ENCODE results near the gene PSG4. TPM values are rescaled to one million over a fixed set of nuclear protein-coding genes. Genes with fewer than 3 reads are reported as not detected.
"Not testable (repeated sequence)": the region's sequence is repeated elsewhere in the genome, so short reads cannot be mapped to it uniquely, and the experiment has no call there.

Gene PSG4
- not detected in 2 replicates for total RNA-seq

GRCh38 chr19:43205471-43206105 lies at the start of gene PSG4:
TSS of gene PSG4 (minus strand) at chr19:43205638. CDS start at chr19:43205536, 102 bp downstream.
- H3K4me3 Mint-ChIP-seq (ENCODE audit: low read depth); intact Hi-C loops (cut with micrococcal nuclease); H3K27me3 Mint-ChIP-seq (ENCODE audit: low read depth); DNase-seq (ENCODE audit: low spot score); H3K27ac Mint-ChIP-seq; H3K4me1 Mint-ChIP-seq (ENCODE audit: low read depth); H3K9me3 Mint-ChIP-seq; H3K36me3 Mint-ChIP-seq (ENCODE audit: low read depth): not testable (repeated sequence)

DNA sequence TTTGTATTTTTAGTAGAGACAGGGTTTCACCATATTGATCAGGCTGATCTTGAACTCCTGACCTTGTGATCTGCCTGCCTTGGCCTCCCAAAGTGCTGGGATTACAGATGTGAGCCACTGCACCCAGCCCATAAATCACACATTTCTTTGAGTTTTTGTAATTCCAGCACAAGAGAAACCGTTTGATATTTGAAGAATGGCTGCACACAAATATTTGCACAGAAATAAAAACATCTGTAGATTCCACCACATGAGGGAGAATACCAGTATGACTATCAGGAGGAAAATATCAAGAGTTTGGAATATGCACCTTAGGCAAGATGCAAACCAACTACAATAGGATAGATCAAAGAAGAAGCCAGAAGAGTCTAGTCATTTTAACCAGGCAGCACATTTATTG lies 46.0 kb upstream of the PSG4 start:
- H3K27me3 Mint-ChIP-seq (ENCODE audit: low read depth); intact Hi-C loops (cut with micrococcal nuclease); H3K27ac Mint-ChIP-seq; H3K4me1 Mint-ChIP-seq (ENCODE audit: low read depth); H3K4me3 Mint-ChIP-seq (ENCODE audit: low read depth); DNase-seq (ENCODE audit: low spot score); H3K36me3 Mint-ChIP-seq (ENCODE audit: low read depth): not testable (repeated sequence)
- H3K9me3 Mint-ChIP-seq = peaks cover 26% of the 10 kb centered on the region

DNA sequence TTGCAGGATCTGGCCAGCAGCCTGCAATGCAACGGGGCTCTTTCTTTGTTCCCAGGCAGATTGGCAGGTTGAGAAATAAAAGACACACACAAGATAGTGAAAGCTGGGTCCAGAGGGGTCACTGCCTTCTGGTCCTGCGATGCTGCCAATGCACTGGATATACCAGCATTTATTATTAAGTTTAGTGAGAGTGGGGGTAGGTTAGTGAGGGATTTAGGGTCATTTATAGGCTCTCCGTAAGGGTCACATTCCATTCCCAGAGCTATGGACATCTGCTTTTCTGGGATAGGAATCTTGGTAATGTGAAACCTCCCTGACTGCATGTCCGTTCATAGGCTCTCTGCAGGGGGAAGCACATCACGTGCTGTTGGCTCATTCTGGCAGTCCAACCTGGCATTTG lies 44.9 kb upstream of the PSG4 start:
- H3K36me3 Mint-ChIP-seq (ENCODE audit: low read depth); H3K27ac Mint-ChIP-seq; DNase-seq (ENCODE audit: low spot score); intact Hi-C loops (cut with micrococcal nuclease); H3K4me3 Mint-ChIP-seq (ENCODE audit: low read depth); H3K27me3 Mint-ChIP-seq (ENCODE audit: low read depth); H3K4me1 Mint-ChIP-seq (ENCODE audit: low read depth): not testable (repeated sequence)
- H3K9me3 Mint-ChIP-seq = peaks cover 26% of the 10 kb centered on the region

- H3K27ac Mint-ChIP-seq; H3K4me3 Mint-ChIP-seq (ENCODE audit: low read depth); H3K4me1 Mint-ChIP-seq (ENCODE audit: low read depth); H3K36me3 Mint-ChIP-seq (ENCODE audit: low read depth); DNase-seq (ENCODE audit: low spot score); intact Hi-C loops (cut with micrococcal nuclease); H3K27me3 Mint-ChIP-seq (ENCODE audit: low read depth): not testable (repeated sequence)
- H3K9me3 Mint-ChIP-seq = peaks cover 26% of the 10 kb centered on the region
Measured at GRCh38 chr19:43248635-43249002, 43.2 kb upstream of the PSG4 start.

- H3K4me1 Mint-ChIP-seq (ENCODE audit: low read depth); DNase-seq (ENCODE audit: low spot score); H3K27ac Mint-ChIP-seq; H3K4me3 Mint-ChIP-seq (ENCODE audit: low read depth); H3K36me3 Mint-ChIP-seq (ENCODE audit: low read depth); H3K27me3 Mint-ChIP-seq (ENCODE audit: low read depth); intact Hi-C loops (cut with micrococcal nuclease): not testable (repeated sequence)
- H3K9me3 Mint-ChIP-seq = peaks cover 26% of the 10 kb centered on the region
Measured at GRCh38 chr19:43247243-43247880, 41.9 kb upstream of the PSG4 start.

GRCh38 chr19:43245848-43246247 lies 40.4 kb upstream of the PSG4 start:
- intact Hi-C loops (cut with micrococcal nuclease); H3K36me3 Mint-ChIP-seq (ENCODE audit: low read depth): not testable (repeated sequence)

DNA sequence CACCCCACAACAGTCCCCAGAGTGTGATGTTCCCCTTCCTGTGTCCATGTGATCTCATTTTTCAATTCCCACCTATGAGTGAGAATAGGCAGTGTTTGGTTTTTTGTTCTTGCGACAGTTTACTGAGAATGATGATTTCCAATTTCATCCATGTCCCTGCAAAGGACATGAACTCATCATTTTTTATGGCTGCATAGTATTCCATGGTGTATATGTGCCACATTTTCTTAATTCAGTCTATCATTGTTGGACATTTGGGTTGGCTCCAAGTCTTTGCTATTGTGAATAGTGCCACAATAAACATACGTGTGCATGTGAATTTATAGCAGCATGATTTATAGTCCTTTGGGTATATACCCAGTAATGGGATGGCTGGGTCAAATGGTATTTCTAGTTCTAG lies 36.8 kb upstream of the PSG4 start:
- H3K36me3 Mint-ChIP-seq (ENCODE audit: low read depth); H3K4me3 Mint-ChIP-seq (ENCODE audit: low read depth); H3K27me3 Mint-ChIP-seq (ENCODE audit: low read depth); DNase-seq (ENCODE audit: low spot score); H3K4me1 Mint-ChIP-seq (ENCODE audit: low read depth); H3K27ac Mint-ChIP-seq; intact Hi-C loops (cut with micrococcal nuclease): not testable (repeated sequence)
- H3K9me3 Mint-ChIP-seq = peaks cover 23% of the 10 kb centered on the region

More at GRCh38 chr19:43245848-43246247, 40.4 kb upstream of the PSG4 start:
- H3K27ac Mint-ChIP-seq; H3K4me3 Mint-ChIP-seq (ENCODE audit: low read depth); H3K27me3 Mint-ChIP-seq (ENCODE audit: low read depth); H3K4me1 Mint-ChIP-seq (ENCODE audit: low read depth); DNase-seq (ENCODE audit: low spot score): not testable (repeated sequence)
- H3K9me3 Mint-ChIP-seq = peaks cover 28% of the 10 kb centered on the region

DNA sequence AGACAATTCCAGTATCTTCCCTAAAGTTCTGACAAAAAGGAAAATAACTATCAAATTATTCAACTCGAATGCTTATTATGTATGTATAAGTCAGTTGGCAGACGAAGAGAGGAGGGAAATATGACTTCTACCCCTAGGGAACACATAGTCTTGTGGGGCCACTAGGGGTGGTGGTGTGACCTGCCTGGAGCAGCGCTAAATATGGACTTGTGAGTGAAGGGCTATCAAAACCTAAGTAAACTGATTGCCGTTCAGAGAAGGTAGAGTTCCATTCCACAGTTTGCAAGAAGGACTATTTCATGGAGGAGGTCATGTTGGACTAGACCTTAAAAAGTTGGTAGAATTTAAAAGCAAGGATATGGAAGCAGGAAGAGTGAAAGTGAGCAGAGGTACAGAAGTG lies 32.8 kb upstream of the PSG4 start:
- DNase-seq (ENCODE audit: low spot score); H3K27me3 Mint-ChIP-seq (ENCODE audit: low read depth); intact Hi-C loops (cut with micrococcal nuclease); H3K27ac Mint-ChIP-seq; H3K4me3 Mint-ChIP-seq (ENCODE audit: low read depth); H3K36me3 Mint-ChIP-seq (ENCODE audit: low read depth); H3K4me1 Mint-ChIP-seq (ENCODE audit: low read depth): not testable (repeated sequence)
- peaks cover 23% of the 10 kb centered on the region for H3K9me3 Mint-ChIP-seq

DNA sequence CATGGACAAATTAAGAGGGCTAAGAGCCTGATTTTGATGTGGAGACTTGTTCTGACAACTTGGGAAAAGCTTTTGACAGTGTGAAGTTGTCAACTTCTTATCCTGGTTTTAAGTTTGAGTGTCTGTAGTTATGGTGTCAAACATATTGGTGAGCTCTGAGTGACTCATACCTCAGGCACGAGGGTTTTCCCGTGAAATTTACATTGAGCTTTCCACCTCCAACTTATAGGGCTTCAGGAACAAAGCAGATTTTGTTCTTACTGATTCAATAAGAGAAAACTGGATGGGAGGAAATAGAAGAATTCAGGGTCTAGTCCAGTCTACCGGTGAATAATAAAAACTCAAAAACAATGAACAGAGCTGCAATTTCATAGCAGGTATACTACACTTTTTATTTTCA lies 30.2 kb upstream of the PSG4 start:
- H3K4me1 Mint-ChIP-seq (ENCODE audit: low read depth); DNase-seq (ENCODE audit: low spot score); H3K36me3 Mint-ChIP-seq (ENCODE audit: low read depth); H3K27me3 Mint-ChIP-seq (ENCODE audit: low read depth); intact Hi-C loops (cut with micrococcal nuclease); H3K27ac Mint-ChIP-seq; H3K4me3 Mint-ChIP-seq (ENCODE audit: low read depth): not testable (repeated sequence)
- H3K9me3 Mint-ChIP-seq = peaks cover 26% of the 10 kb centered on the region

DNA sequence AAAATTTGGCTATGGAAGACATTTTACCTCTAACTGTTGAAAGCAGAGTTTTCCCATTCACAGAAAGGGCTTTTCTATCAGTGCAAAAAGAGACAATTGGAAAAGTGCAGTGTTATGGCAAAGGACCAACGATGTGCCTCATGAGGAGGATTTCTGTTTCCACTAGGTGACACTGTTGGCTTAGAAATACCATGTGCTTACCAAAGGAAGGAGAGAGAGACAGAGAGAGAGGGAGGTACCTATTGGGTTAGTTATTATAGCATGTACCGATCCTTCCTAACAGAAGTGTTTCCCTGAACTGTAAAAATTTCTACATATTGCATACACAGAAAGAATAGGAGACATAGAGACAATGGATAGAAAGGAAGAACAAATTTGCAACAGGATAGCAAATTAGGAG lies 23.9 kb upstream of the PSG4 start:
- no peak overlapping the region for H3K4me3 Mint-ChIP-seq (ENCODE audit: low read depth)
- no peaks in the 10 kb centered on the region for H3K27me3 Mint-ChIP-seq (ENCODE audit: low read depth)
- peaks cover 55% of the 10 kb centered on the region for H3K9me3 Mint-ChIP-seq
- intact Hi-C loops (cut with micrococcal nuclease) = no loop called here
- H3K4me1 Mint-ChIP-seq (ENCODE audit: low read depth) = no peaks in the 10 kb centered on the region
- no peak overlapping the region for H3K27ac Mint-ChIP-seq
- no peaks in the 10 kb centered on the region for H3K36me3 Mint-ChIP-seq (ENCODE audit: low read depth)
- DNase-seq (ENCODE audit: low spot score) = no peak

GRCh38 chr19:43228730-43229129 lies 23.3 kb upstream of the PSG4 start:
- H3K36me3 Mint-ChIP-seq (ENCODE audit: low read depth); H3K27ac Mint-ChIP-seq; H3K4me1 Mint-ChIP-seq (ENCODE audit: low read depth); H3K27me3 Mint-ChIP-seq (ENCODE audit: low read depth); intact Hi-C loops (cut with micrococcal nuclease); DNase-seq (ENCODE audit: low spot score); H3K4me3 Mint-ChIP-seq (ENCODE audit: low read depth): not testable (repeated sequence)
- peaks cover 55% of the 10 kb centered on the region for H3K9me3 Mint-ChIP-seq

- H3K36me3 Mint-ChIP-seq (ENCODE audit: low read depth) = not testable (repeated sequence)
Measured at GRCh38 chr19:43226986-43227385, 21.5 kb upstream of the PSG4 start.

GRCh38 chr19:43224855-43225253 lies 19.4 kb upstream of the PSG4 start:
- peaks cover 39% of the 10 kb centered on the region for H3K9me3 Mint-ChIP-seq
- intact Hi-C loops (cut with micrococcal nuclease) = no loop called here

More at GRCh38 chr19:43226986-43227385, 21.5 kb upstream of the PSG4 start:
- H3K4me3 Mint-ChIP-seq (ENCODE audit: low read depth); H3K27ac Mint-ChIP-seq; H3K4me1 Mint-ChIP-seq (ENCODE audit: low read depth); intact Hi-C loops (cut with micrococcal nuclease); H3K27me3 Mint-ChIP-seq (ENCODE audit: low read depth); DNase-seq (ENCODE audit: low spot score): not testable (repeated sequence)
- H3K9me3 Mint-ChIP-seq = peaks cover 51% of the 10 kb centered on the region

More at GRCh38 chr19:43224855-43225253, 19.4 kb upstream of the PSG4 start:
- Mint-ChIP-seq H3K27ac (no peak overlapping the region), H3K4me3 (ENCODE audit: low read depth) (no peak overlapping the region), H3K27me3 (ENCODE audit: low read depth) (no peaks in the 10 kb centered on the region), H3K36me3 (ENCODE audit: low read depth) (no peaks in the 10 kb centered on the region), H3K4me1 (ENCODE audit: low read depth) (no peaks in the 10 kb centered on the region)
- DNase-seq (ENCODE audit: low spot score) = no peak
